Measurements from ENCODE around the gene PNMA8C. TPM values are rescaled to one million over a fixed set of nuclear protein-coding genes. Genes with fewer than 3 reads are reported as not detected.
A peak's percentile ranks its signal among the peaks of the same experiment; 100 is the strongest.

PNMA8C gene
- total RNA-seq: under 1 TPM in 3 of 4 donors, not detected in 1; 0.12 to 0.39 (median 0.27) TPM

DNA sequence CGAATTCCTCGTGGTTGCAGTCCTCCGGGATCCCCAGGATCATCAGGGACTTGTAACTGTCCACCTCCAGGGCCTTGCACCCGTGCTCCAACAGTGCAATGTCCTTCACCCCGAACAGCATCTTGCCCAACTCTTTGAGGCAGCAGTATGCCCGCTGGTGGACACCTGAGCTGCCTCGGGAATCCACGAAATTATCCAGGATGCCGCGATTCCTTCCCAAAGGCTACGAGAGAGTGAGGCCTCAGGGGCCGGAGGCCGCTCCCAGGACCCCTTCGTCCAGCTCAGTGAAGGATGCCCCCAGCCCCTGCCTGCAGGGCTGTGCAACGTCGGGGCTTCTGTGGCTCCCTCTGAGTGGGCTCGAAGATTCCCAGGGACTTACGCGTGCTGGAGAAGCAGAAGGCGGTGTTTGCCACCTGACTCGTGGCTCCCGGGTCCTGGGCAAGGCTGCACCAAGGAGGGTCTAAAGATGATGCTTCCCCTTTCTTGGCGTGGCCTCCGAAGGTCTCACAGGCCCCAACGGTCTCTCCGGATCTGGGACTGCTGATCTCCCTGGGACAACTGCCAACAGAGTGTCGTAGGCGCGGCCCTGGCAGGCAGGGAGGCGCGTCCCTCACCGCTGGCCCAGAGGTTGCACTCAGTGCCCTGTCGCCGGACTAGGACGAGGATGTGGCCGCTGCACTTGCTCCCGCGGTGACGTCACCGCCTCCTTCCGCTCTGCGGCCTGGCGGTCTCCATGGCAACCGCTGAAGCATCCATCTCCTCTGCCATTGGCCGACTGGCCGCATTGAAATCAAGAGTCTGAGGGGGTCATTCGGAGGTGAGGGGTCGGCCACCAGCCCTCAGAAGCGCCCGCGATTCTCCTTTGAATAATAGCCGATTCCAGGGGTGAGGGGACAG is at the start of gene PNMA8C:
TSS of gene PNMA8C (minus strand) at position 698 of the 897 bp plus-strand sequence. CDS start at position 121, 577 bp downstream.
- Histone ChIP-seq H3K4me1 (peaks cover 0 to 29% (median 3%) of the 10 kb centered on the region in 3 donors), H3K9me3 (no peaks in the 10 kb centered on the region)

GRCh38 chr19:46475986-46476385 is 47.2 kb upstream of the PNMA8C start:
- no peak overlapping the region for H3K4me3 ChIP-seq
- H3K36me3 ChIP-seq: no peaks in the 10 kb centered on the region
- peaks cover 31% of the 10 kb centered on the region for H3K27me3 ChIP-seq
- H3K27ac ChIP-seq: no peak overlapping the region
- no peak for TF ChIP-seq EP300 (IDR thresholded peaks at IDR 0.05)
- no peak for TF ChIP-seq CTCF (IDR thresholded peaks at IDR 0.05)
- no peak for TF ChIP-seq POLR2AphosphoS5 (IDR thresholded peaks at IDR 0.05)
- no peak for TF ChIP-seq POLR2A (IDR thresholded peaks at IDR 0.05)
- H3K9me3 ChIP-seq: no peaks in the 10 kb centered on the region
- no peak for ATAC-seq
- peaks cover 0 to 22% (median 6%) of the 10 kb centered on the region in 3 donors for H3K4me1 ChIP-seq
- 37 to 39% methylated on average over 2 of the region's 2 CpGs for WGBS, 2 donors (ENCODE audit: low coverage in 1 of 2)

More for the DNA sequence above, at the start of gene PNMA8C:
- H3K27me3 ChIP-seq: peaks cover 31% of the 10 kb centered on the region
- TF ChIP-seq CTCF (IDR thresholded peaks at IDR 0.05): no peak
- TF ChIP-seq POLR2AphosphoS5 (IDR thresholded peaks at IDR 0.05): no peak
- no peak for TF ChIP-seq EP300 (IDR thresholded peaks at IDR 0.05)
- no peak for TF ChIP-seq POLR2A (IDR thresholded peaks at IDR 0.05)
- 5 to 90% methylated on average over 4 of the region's 52 CpGs for WGBS, 2 donors (ENCODE audit: low coverage in 1 of 2)
- H3K36me3 ChIP-seq: no peaks in the 10 kb centered on the region
- H3K4me3 ChIP-seq: peak within 1 kb of the TSS in 1 of 2 donors; percentile 39
- peak within 1 kb of the TSS in 1 of 4 donors; percentile 9 for H3K27ac ChIP-seq
- ATAC-seq: no peak

DNA sequence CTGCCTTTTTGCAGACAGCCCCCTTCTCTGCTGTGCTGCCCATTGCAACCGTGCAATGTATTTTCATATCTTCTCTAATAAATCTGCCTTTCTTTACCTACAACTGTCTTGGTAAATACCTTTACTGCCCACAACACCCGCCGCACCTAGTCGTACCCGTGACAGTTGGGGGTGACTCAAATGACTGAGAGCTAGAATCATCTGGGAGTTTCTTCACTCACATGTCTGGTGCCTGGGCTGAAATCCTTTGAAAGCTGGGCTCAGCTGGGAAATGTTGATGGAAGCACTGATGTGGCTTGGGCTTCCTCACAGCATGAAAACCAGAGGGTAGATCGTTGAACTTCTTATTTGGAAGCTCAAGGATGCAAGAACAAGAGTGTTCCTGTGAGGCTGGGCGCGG is 45.5 kb upstream of the PNMA8C start:
- ATAC-seq: no peak
- 87 to 90% methylated on average over 4 to 8 of the region's 8 CpGs for WGBS, 2 donors (ENCODE audit: low coverage in 1 of 2)
- Histone ChIP-seq H3K27me3 (peaks cover 23% of the 10 kb centered on the region), H3K36me3 (no peaks in the 10 kb centered on the region), H3K4me3 (no peak overlapping the region), H3K9me3 (no peaks in the 10 kb centered on the region), H3K27ac (no peak overlapping the region), H3K4me1 (peaks cover 0 to 17% (median 6%) of the 10 kb centered on the region in 3 donors)
- TF ChIP-seq CTCF (IDR thresholded peaks at IDR 0.05) (no peak), EP300 (IDR thresholded peaks at IDR 0.05) (no peak), POLR2A (IDR thresholded peaks at IDR 0.05) (no peak), POLR2AphosphoS5 (IDR thresholded peaks at IDR 0.05) (no peak)

GRCh38 chr19:46472592-46472991 is 43.9 kb upstream of the PNMA8C start:
- Histone ChIP-seq H3K4me1 (peaks cover 0 to 17% (median 6%) of the 10 kb centered on the region in 3 donors), H3K36me3 (no peaks in the 10 kb centered on the region), H3K27ac (no peak overlapping the region), H3K27me3 (peaks cover 23% of the 10 kb centered on the region), H3K9me3 (no peaks in the 10 kb centered on the region), H3K4me3 (no peak overlapping the region)
- no peak for ATAC-seq
- 83 to 100% methylated on average over 1 of the region's 4 CpGs for WGBS, 2 donors (ENCODE audit: low coverage in 1 of 2)
- no peak for TF ChIP-seq POLR2A (IDR thresholded peaks at IDR 0.05)
- no peak for TF ChIP-seq POLR2AphosphoS5 (IDR thresholded peaks at IDR 0.05)
- no peak for TF ChIP-seq EP300 (IDR thresholded peaks at IDR 0.05)
- no peak for TF ChIP-seq CTCF (IDR thresholded peaks at IDR 0.05)

Measured in gastroesophageal sphincter (tissue), 4 donors.